Measurements from ENCODE around the gene GID8.
A peak's percentile ranks its signal among the peaks of the same experiment; 100 is the strongest.

Gene GID8

DNA sequence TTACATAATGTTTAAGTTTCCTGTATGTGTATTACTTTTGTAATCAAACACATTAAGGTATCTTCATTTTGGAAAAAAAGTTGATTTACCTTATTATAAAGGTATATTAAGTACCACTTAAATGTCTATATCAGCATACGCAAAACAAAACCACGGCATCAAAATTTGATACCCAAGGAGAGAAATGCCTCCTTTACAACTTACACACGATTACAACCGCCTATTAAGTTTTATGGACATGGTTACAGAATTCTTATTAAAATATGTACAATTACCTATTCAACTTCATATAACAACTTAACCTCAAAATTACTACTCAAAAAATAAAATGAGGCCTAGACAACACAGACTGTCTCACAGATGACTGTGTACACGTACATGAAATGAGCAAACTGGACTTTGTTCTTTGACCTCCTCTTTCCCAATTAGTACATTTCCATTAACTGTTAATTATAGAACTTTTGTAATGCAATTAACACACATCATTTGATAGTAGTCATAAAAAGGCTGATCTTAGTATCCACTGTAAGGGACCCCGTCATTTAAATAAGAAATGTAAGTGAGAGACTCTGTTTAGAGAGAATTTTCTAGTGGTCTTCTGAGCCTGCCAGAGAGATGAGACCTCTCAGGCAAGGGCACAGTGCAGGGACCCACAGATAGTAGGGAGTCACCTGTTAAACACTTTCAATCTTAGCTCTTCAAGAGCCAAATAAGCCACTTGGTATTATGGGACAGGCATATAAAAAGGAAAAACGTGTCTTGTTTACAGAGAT is 14.1 kb upstream of the GID8 start:
- no peak for DNase-seq

- DNase-seq = peak in 1 of 2 experiments; percentile 28
These were observed 13.4 kb upstream of the GID8 start for GRCh38 chr20:62924442-62925075.

- no peak for DNase-seq
These were observed 12.9 kb upstream of the GID8 start for GRCh38 chr20:62925076-62925419.

- peak in 1 of 2 experiments; percentile 66 for DNase-seq
These were observed 12.3 kb upstream of the GID8 start for GRCh38 chr20:62925420-62926228.

GRCh38 chr20:62926229-62927127 is 11.5 kb upstream of the GID8 start, which contains the start of gene DIDO1:
DIDO1 (minus strand) TSS chr20:62926505.
- DNase-seq = peak; percentile 87 to 95

DNA sequence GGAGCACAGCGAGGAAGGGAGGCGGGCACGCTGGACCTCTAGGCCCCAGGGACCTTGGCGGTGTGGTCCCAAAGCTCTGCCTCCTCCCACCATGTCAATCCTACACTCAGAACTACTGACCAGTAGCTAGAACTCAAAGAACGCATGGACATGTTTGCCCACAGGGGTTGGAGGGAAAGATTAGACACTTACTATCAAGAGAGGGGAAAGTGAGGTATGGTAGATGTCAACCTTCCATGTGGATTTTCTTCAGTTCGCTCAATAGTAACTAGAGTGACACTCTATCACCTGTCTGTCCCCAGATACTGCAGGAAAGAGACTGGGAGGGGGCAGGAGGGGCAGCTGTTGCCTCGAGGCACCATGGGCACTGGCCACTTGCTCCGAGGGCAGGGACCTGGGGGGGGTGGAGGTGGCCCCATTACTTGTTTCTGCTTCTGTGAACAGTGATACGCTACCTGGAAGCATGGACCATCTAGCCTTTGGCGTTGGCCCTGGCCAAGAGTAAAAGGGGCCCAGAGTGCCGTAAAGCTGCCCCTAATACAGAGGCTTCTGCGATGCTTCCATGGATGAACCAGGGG is 10.7 kb upstream of the GID8 start:
- no peak for DNase-seq

GRCh38 chr20:62928246-62928939 is 9.6 kb upstream of the GID8 start:
- no peak for DNase-seq

- no peak for DNase-seq
These were observed 8.9 kb upstream of the GID8 start for GRCh38 chr20:62929051-62929538.

GRCh38 chr20:62931464-62931863 is 6.5 kb upstream of the GID8 start:
- DNase-seq = no peak

GRCh38 chr20:62933966-62934365 is 4.0 kb upstream of the GID8 start:
- DNase-seq = no peak

DNA sequence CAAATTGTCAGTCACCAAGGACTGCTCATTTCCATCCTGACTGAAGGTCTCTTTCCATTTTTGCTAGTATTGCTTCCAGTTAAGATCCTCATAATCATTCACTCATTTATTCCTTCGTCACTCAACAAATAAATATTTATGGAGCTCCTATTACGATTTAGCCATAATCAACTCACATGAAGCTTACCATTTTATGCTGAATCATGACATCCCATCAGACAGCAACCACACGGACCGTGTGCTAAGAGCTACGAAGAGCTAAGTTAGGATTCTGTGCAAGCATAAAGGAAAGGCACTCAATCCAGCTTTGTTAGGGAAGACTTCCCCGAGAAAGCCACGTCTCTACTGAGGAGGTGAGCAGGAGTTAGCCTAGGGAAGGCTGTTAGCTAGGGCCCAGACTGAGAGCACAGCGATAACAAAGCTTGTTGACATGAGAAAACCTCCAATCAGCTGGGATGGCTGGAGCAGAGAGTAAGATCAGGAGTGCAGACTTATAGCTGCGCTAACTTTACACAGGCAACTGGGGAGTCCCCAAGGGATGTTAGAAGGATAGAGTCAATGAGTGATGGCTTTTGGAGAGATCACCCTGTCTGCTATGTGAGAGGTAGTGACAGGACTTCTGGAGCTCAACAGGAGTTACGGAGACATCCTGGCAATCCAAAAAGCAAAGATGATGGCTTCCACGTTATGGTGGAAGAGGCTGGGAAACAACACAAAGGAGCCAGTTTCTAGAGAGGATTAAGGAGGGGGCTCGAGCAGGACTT is 2.6 kb upstream of the GID8 start:
- no peak for DNase-seq

- DNase-seq = no peak
These were observed 1.9 kb upstream of the GID8 start for GRCh38 chr20:62935968-62936585.

DNA sequence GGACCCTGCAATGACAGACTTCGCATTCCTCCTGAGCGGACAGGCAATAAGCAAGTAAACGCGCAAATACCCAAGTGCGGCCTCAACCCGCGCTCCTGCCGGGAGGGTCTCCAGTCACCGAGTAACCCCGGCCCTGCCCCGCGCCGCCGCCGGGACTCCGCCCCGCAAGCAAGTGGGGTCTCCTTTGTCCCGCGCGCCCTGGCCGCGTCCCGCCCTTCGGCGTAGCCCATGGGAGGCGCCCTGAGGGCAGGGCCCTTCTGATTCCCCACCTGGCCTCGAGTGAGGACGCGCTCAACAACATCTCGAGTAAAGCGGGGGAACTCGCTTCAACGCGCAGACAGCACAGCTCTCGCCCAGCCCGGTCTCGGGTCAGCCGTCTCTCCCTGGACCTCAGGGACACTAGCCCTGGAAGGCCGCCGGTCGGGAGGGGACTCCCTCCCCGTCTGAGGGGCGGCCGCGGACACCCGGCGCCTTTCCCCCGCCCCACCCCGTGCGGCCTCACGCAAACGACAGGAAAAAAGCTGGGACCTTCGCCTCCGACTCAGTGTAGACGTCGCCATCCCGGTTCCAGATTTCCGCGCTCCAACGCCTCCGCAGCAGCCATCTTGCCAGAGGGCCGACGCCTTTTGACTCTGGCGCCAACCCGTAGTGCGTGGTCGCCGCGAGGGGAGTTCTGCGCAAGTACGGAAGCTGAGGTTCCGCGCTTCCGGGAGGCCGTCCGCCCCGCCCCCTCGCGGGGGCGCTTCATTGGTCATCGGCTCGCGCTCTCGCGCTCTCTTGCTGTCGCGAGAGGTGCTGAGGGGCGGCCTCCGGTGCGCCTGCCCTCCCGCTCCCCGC is 461 bp upstream of the GID8 start:
- peak; percentile 98 for DNase-seq

GRCh38 chr20:62940875-62941274 is 2.9 kb downstream of the GID8 start:
- no peak for DNase-seq

GRCh38 chr20:62941792-62942191 is 3.8 kb downstream of the GID8 start:
- no peak for DNase-seq

DNA sequence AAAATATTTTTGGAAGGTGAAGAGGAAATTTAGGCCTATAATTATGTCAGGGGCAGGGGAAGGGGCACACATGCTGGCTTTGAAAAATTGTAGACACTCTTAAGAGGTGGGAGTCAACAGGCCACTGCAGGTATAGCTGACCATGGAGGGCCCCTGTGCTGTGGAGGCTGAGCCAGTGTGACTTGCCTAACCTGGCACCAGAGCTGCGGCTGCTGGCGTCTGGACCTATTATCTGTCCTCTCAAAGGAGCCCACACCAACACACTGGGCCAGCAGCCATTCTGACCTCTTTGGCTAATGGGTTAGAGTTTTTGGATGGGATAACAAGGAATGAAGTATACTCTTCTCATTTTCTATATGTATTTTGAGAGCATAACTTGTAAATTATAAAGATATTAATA is 4.5 kb downstream of the GID8 start:
- DNase-seq = no peak

GRCh38 chr20:62943396-62943795 is 5.4 kb downstream of the GID8 start:
- DNase-seq = no peak

DNA sequence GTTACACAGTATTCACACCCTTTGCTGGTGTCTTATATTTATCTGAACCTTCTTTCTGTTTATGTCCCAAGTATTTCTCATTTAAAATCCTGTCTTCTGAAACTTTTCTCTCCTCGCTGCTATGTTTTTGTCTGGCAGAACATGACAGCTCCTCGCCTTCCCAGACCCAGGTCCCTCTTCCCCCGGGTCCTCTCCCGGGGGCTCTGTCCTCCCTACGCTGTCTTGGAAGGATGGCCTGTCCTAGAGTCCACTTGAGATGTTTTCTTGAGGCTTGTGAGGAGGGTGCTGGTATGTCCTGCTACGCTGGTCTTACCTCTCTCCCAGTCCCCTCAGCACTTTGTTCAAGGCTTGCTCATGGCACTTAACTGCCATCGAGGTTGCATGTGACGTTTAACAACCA is 6.2 kb downstream of the GID8 start:
- DNase-seq = no peak

DNA sequence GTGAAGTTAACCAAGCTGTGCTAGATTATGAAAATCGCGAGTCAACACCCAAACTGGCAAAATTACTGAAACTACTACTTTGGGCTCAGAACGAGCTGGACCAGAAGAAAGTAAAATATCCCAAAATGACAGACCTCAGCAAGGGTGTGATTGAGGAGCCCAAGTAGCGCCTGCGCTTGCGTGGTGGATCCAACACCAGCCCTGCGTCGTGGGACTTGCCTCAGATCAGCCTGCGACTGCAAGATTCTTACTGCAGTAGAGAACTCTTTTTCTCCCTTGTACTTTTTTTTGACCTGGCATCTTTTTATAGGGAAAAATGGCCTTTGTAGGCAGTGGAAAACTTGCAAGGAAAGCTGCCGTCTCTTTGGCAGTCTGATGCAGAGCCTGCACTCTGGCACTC is 6.8 kb downstream of the GID8 start:
- no peak for DNase-seq
